HepG2 (cell line): Measurements from ENCODE around the gene SNRPN. TPM values are rescaled to one million over a fixed set of nuclear protein-coding genes. Genes with fewer than 3 reads are reported as not detected.

Experiments used
- ATAC-seq: fragments of 200-7000 bp; cut with Tn5 transposase; 3 replicates; pipeline ENCODE4 v1.9.1; 2020; ENCODE audit warnings: mild to moderate bottlenecking, moderate library complexity
- BruUV-seq: library from RNA; stranded (reverse); fragments of 400-500 nt; replicated peaks from 2 replicates; lab custom pipeline; 2021; lab: Mats Ljungman, UMichigan
- CTCF ChIA-PET: fragments of 300-600 bp; formaldehyde crosslinking; extraction: SDS; loops from one replicate; lab custom pipeline; 2021; ENCODE audit warnings: low total read pairs, inconsistent platforms, low intra/inter-chr PET ratio; lab: Yijun Ruan, JAX
- POLR2A ChIA-PET: fragments of 350-600 bp; sonication (Branson Sonifier 250); formaldehyde crosslinking; loops from one replicate; lab custom pipeline; 2020; ENCODE audit warnings: antibody characterized with exemption, inconsistent platforms; lab: Yijun Ruan, JAX
- DNase-seq: peaks from one replicate; pipeline ENCODE4 v3.0.0-alpha.2; 2015; ENCODE audit warnings: low spot score
- FAIRE-seq: peaks from 3 replicates; lab custom pipeline; 2011; peaks lifted over from hg19 to GRCh38; lab: Jason Lieb, UNC
- H2AFZ ChIP-seq: one replicate; pipeline ENCODE4 v1.6.1; 2011; ENCODE audit warnings: low read length, inconsistent platforms
- H3K27ac ChIP-seq: fragments of 300-600 bp; 3 replicates; pipeline ENCODE4 v1.8.0; 2011; ENCODE audit warnings: mixed run types, mild to moderate bottlenecking, mixed read lengths, low read length, inconsistent platforms; ENCODE audit not compliant: insufficient read depth; ENCODE audit errors: extremely low read length
- H3K27me3 ChIP-seq, 2 experiments: fragments of 200-600 bp in 1 of 2; 2 replicates in 1 of 2; 3 replicates in 1 of 2; pipeline versions ENCODE4 v1.6.0 to v1.8.0; 2011; ENCODE audit warnings: low read length in 2 of 2, mild to moderate bottlenecking in 2 of 2, moderate library complexity in 2 of 2, inconsistent platforms in 1 of 2; ENCODE audit not compliant: insufficient read depth in 2 of 2, control insufficient read depth in 1 of 2
- H3K36me3 ChIP-seq, 2 experiments: fragments of 200-600 bp in 1 of 2; replicated peaks in 1 of 2; 2 replicates in 1 of 2; 3 replicates in 1 of 2; pipeline versions ENCODE4 v1.5.1 to v1.8.0; 2011; ENCODE audit warnings: low read length in 2 of 2, inconsistent platforms in 1 of 2; ENCODE audit not compliant: insufficient read depth in 2 of 2, control insufficient read depth in 1 of 2
- H3K4me1 ChIP-seq: 2 replicates; pipeline ENCODE4 v1.5.1; 2012; ENCODE audit warnings: low read length, inconsistent platforms; ENCODE audit not compliant: insufficient read depth
- H3K4me2 ChIP-seq: 2 replicates; pipeline ENCODE4 v1.6.0; 2011; ENCODE audit warnings: low read depth, low read length, inconsistent platforms
- H3K4me3 ChIP-seq, 3 experiments: fragments of 200-600 bp in 1 of 3; sonication (generic), shearing (Covaris generic) in 1 of 3; replicated peaks in 1 of 3; 2 replicates each; pipeline ENCODE4 v1.5.1; 2011 to 2016; ENCODE audit warnings: low read length in 3 of 3, inconsistent platforms in 2 of 3, low read depth in 2 of 3, mild to moderate bottlenecking in 2 of 3, control low read depth in 1 of 3, mixed read lengths in 1 of 3; ENCODE audit not compliant: insufficient read depth in 1 of 3
- H3K79me2 ChIP-seq: one replicate; pipeline ENCODE4 v1.6.1; 2011; ENCODE audit warnings: low read length, inconsistent platforms; ENCODE audit not compliant: insufficient read depth
- H3K9ac ChIP-seq: 2 replicates; pipeline ENCODE4 v1.6.0; 2011; ENCODE audit warnings: mild to moderate bottlenecking, low read depth, low read length, inconsistent platforms; ENCODE audit not compliant: insufficient read depth
- H3K9me3 ChIP-seq: 2 replicates; pipeline ENCODE4 v1.5.1; 2012; ENCODE audit warnings: mild to moderate bottlenecking, low read length
- H4K20me1 ChIP-seq: 2 replicates; pipeline ENCODE4 v1.6.0; 2011; ENCODE audit warnings: inconsistent platforms, mild to moderate bottlenecking, low read length, moderate library complexity; ENCODE audit not compliant: insufficient read depth
- CEBPB ChIP-seq: IDR thresholded peaks from 2 replicates; pipeline ENCODE4 v1.6.1; 2011; ENCODE audit warnings: low read depth, low read length, improper control_type of control experiment, borderline replicate concordance
- POLR2G ChIP-seq: fragments of 200-400 bp; formaldehyde crosslinking; IDR thresholded peaks from 2 replicates; pipeline ENCODE4 v1.6.1; 2018; ENCODE audit warnings: mild to moderate bottlenecking, low read depth, low read length, moderate library complexity
- TBL1XR1 ChIP-seq: fragments of 150-350 bp; IDR thresholded peaks from 2 replicates; pipeline ENCODE4 v1.6.1; 2014; ENCODE audit warnings: borderline replicate concordance, low read length; ENCODE audit not compliant: partially characterized antibody
- ZFP37 ChIP-seq: sonication (generic); formaldehyde crosslinking; IDR thresholded peaks from 2 replicates; pipeline ENCODE4 v1.4.0; 2020; ENCODE audit warnings: missing genetic modification reagents, borderline replicate concordance
- ZNF367 ChIP-seq: sonication (generic); formaldehyde crosslinking; IDR thresholded peaks from 2 replicates; pipeline ENCODE4 v1.4.0; 2020; ENCODE audit warnings: missing genetic modification reagents, borderline replicate concordance
- ZNF75D ChIP-seq: sonication (generic); formaldehyde crosslinking; IDR thresholded peaks from 2 replicates; pipeline ENCODE4 v1.8.1; 2023; ENCODE audit warnings: missing genetic modification reagents, mild to moderate bottlenecking, borderline replicate concordance
- ZNF883 ChIP-seq: sonication (generic); formaldehyde crosslinking; IDR thresholded peaks from 2 replicates; pipeline ENCODE4 v1.5.1; 2020; ENCODE audit warnings: mild to moderate bottlenecking, missing genetic modification reagents; ENCODE audit errors: not compliant biosample characterization
- ZSCAN29 ChIP-seq: sonication (generic); formaldehyde crosslinking; conservative IDR thresholded peaks from 2 replicates; pipeline ENCODE4 v1.4.0; 2020; ENCODE audit warnings: mild to moderate bottlenecking, missing genetic modification reagents
- WGBS: methylation state at CpG from one replicate; pipeline ENCODE4 v1.1.6; 2017; ENCODE audit warnings: low lambda C conversion rate; 5-methylcytosine and 5-hydroxymethylcytosine counted together
- in situ Hi-C: cut with HindIII; loops from 2 replicates; pipeline ENCODE4 v1.10.0; 2017; ENCODE audit warnings: low pct_unique_long_range_greater_than_20kb; ENCODE audit not compliant: extremely low pct_ligation_motif_present
- intact Hi-C: fragments of 100-400 bp; cut with micrococcal nuclease; formaldehyde crosslinking; loops from one replicate; pipeline ENCODE4 v1.10.0; 2022; ENCODE audit not compliant: unreplicated experiment
- polyA plus RNA-seq, 8 experiments: library from polyadenylated mRNA; depleted of rRNA in 3 of 8; stranded (reverse) in 7 of 8; unstranded in 1 of 8; fragments of >200 nt; fragmentation: Illumina TruSeq in 4 of 8; extraction: Trizol in 4 of 8; gene quantifications; 2 replicates each; pipeline versions ENCODE4 v1.2.1 to v1.2.3, GENCODE V29; 2011 to 2016; ENCODE audit warnings: low read depth in 4 of 8, missing spikeins in 1 of 8, mixed read lengths in 1 of 8; ENCODE audit not compliant: insufficient read depth in 1 of 8
- total RNA-seq, 5 experiments: library from RNA; depleted of rRNA; stranded (reverse); fragments of >200 nt; fragmentation: Illumina TruSeq; extraction: Trizol; gene quantifications; 2 replicates each; pipeline ENCODE4 v1.2.3, GENCODE V29; 2016; ENCODE audit warnings: low read depth in 1 of 5
- TF ChIP-seq, protein P1 (sequence below): IDR thresholded peaks from 2 replicates; pipeline ENCODE4 v1.6.1; 2016; ENCODE audit warnings: low read depth, control low read depth
- TF ChIP-seq, protein P2 (sequence below): sonication (generic); formaldehyde crosslinking; IDR thresholded peaks from 2 replicates; pipeline ENCODE4 v1.5.0; 2020; ENCODE audit warnings: missing genetic modification reagents
- TF ChIP-seq, protein P3 (sequence below): sonication (generic); formaldehyde crosslinking; IDR thresholded peaks from 2 replicates; pipeline ENCODE4 v1.8.0; 2022; ENCODE audit warnings: mild to moderate bottlenecking, missing genetic modification reagents, moderate library complexity
- TF ChIP-seq, protein P4 (sequence below): sonication (generic); formaldehyde crosslinking; IDR thresholded peaks from 2 replicates; pipeline ENCODE4 v1.9.0; 2021; ENCODE audit warnings: missing genetic modification reagents, borderline replicate concordance
- TF ChIP-seq, protein P5 (sequence below): sonication (generic); formaldehyde crosslinking; IDR thresholded peaks from 2 replicates; pipeline ENCODE4 v1.4.0; 2020; ENCODE audit warnings: mild to moderate bottlenecking, missing genetic modification reagents
- TF ChIP-seq, protein P6 (sequence below): sonication (generic); formaldehyde crosslinking; conservative IDR thresholded peaks from 2 replicates; pipeline ENCODE4 v1.4.0; 2020; ENCODE audit warnings: missing genetic modification reagents

Gene SNRPN
- total and polyA plus RNA-seq, 2 of the 13 experiments (the other 11 are each of a cell fraction or from before 2014, with no cell fraction given) = 133 to 212 TPM

DNA sequence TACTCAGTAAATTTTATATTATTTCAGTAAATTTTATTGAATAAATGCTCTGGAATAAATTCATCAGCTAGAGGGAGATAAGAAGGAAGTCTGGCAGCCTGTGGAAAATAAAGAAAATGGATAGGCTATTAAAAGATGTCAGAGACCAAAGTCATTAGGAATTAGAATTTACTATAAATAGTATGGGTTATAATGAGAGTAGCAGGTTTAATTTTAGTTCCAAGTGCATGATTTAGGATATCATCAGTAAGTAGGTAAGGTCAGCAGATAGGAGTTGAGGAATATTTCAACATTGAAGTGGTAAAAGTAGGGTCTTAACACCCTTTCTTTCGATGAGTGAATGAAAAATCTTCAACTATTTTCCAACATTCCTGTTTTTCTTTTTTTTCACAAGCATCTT lies 64.6 kb downstream of the SNRPN start:
- ChIA-PET CTCF (no interaction called here), POLR2A (no interaction called here)
- Histone ChIP-seq H3K79me2 (no peaks in the 10 kb centered on the region), H3K4me1 (no peaks in the 10 kb centered on the region), H2AFZ (no peak overlapping the region), H3K4me2 (no peak overlapping the region), H3K27ac (no peak overlapping the region), H4K20me1 (no peaks in the 10 kb centered on the region), H3K27me3 (no peaks in the 10 kb centered on the region), H3K9ac (no peak overlapping the region), H3K4me3 (no peak overlapping the region), H3K36me3 (peaks cover 0 to 5% of the 10 kb centered on the region in 2 experiments; a peak in 1 of 5 replicates), H3K9me3 (peaks cover 64% of the 10 kb centered on the region)
- FAIRE-seq = no peak
- in situ Hi-C loops (no loop called here), intact Hi-C loops (no loop called here)
- BruUV-seq = no TSS peak
- no peak for ATAC-seq
- 59% methylated on average over 1 of the region's 1 CpG for WGBS
- no peak for DNase-seq
- TF ChIP-seq ZNF367 (CRISPR knock-in tag) (no peak), ZFP37 (CRISPR knock-in tag) (no peak), TBL1XR1 (no peak), ZSCAN29 (CRISPR knock-in tag) (no peak), ZNF883 (CRISPR knock-in tag) (no peak), POLR2G (no peak), ZNF75D (CRISPR knock-in tag) (no peak), CEBPB (no peak)
- TF ChIP-seq, protein P1, sequence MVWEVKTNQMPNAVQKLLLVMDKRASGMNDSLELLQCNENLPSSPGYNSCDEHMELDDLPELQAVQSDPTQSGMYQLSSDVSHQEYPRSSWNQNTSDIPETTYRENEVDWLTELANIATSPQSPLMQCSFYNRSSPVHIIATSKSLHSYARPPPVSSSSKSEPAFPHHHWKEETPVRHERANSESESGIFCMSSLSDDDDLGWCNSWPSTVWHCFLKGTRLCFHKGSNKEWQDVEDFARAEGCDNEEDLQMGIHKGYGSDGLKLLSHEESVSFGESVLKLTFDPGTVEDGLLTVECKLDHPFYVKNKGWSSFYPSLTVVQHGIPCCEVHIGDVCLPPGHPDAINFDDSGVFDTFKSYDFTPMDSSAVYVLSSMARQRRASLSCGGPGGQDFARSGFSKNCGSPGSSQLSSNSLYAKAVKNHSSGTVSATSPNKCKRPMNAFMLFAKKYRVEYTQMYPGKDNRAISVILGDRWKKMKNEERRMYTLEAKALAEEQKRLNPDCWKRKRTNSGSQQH = no peak
- TF ChIP-seq, protein P2, sequence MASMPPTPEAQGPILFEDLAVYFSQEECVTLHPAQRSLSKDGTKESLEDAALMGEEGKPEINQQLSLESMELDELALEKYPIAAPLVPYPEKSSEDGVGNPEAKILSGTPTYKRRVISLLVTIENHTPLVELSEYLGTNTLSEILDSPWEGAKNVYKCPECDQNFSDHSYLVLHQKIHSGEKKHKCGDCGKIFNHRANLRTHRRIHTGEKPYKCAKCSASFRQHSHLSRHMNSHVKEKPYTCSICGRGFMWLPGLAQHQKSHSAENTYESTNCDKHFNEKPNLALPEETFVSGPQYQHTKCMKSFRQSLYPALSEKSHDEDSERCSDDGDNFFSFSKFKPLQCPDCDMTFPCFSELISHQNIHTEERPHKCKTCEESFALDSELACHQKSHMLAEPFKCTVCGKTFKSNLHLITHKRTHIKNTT = no peak
- TF ChIP-seq, protein P3, sequence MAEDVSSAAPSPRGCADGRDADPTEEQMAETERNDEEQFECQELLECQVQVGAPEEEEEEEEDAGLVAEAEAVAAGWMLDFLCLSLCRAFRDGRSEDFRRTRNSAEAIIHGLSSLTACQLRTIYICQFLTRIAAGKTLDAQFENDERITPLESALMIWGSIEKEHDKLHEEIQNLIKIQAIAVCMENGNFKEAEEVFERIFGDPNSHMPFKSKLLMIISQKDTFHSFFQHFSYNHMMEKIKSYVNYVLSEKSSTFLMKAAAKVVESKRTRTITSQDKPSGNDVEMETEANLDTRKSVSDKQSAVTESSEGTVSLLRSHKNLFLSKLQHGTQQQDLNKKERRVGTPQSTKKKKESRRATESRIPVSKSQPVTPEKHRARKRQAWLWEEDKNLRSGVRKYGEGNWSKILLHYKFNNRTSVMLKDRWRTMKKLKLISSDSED = no peak
- TF ChIP-seq, protein P4, sequence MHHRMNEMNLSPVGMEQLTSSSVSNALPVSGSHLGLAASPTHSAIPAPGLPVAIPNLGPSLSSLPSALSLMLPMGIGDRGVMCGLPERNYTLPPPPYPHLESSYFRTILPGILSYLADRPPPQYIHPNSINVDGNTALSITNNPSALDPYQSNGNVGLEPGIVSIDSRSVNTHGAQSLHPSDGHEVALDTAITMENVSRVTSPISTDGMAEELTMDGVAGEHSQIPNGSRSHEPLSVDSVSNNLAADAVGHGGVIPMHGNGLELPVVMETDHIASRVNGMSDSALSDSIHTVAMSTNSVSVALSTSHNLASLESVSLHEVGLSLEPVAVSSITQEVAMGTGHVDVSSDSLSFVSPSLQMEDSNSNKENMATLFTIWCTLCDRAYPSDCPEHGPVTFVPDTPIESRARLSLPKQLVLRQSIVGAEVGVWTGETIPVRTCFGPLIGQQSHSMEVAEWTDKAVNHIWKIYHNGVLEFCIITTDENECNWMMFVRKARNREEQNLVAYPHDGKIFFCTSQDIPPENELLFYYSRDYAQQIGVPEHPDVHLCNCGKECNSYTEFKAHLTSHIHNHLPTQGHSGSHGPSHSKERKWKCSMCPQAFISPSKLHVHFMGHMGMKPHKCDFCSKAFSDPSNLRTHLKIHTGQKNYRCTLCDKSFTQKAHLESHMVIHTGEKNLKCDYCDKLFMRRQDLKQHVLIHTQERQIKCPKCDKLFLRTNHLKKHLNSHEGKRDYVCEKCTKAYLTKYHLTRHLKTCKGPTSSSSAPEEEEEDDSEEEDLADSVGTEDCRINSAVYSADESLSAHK (CRISPR knock-in tag) = no peak
- TF ChIP-seq, protein P5, sequence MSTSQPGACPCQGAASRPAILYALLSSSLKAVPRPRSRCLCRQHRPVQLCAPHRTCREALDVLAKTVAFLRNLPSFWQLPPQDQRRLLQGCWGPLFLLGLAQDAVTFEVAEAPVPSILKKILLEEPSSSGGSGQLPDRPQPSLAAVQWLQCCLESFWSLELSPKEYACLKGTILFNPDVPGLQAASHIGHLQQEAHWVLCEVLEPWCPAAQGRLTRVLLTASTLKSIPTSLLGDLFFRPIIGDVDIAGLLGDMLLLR (CRISPR knock-in tag) = no peak
- TF ChIP-seq, protein P6, sequence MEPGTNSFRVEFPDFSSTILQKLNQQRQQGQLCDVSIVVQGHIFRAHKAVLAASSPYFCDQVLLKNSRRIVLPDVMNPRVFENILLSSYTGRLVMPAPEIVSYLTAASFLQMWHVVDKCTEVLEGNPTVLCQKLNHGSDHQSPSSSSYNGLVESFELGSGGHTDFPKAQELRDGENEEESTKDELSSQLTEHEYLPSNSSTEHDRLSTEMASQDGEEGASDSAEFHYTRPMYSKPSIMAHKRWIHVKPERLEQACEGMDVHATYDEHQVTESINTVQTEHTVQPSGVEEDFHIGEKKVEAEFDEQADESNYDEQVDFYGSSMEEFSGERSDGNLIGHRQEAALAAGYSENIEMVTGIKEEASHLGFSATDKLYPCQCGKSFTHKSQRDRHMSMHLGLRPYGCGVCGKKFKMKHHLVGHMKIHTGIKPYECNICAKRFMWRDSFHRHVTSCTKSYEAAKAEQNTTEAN (CRISPR knock-in tag) = no peak
